Measurements from ENCODE around the gene ASB1. TPM values are rescaled to one million over a fixed set of nuclear protein-coding genes. Genes with fewer than 3 reads are reported as not detected.

Gene ASB1
- total and polyA plus RNA-seq, 2 of the 13 experiments (the other 11 are each of a cell fraction or from before 2014, with no cell fraction given): 48.6 to 49.2 TPM

- H3K4me1 ChIP-seq (ENCODE audit: insufficient read depth, low read length): no peaks in the 10 kb centered on the region
- ATAC-seq (no peak), FAIRE-seq (no peak), DNase-seq (ENCODE audit: low spot score) (no peak)
- H3K27me3 ChIP-seq (ENCODE audit: control insufficient read depth in 1 of 2, insufficient read depth in 2 of 2, low read length in 2 of 2): no peaks in the 10 kb centered on the region
- in situ Hi-C loops (cut with HindIII; ENCODE audit: extremely low pct_ligation_motif_present, low pct_unique_long_range_greater_than_20kb) (no loop called here), intact Hi-C loops (cut with micrococcal nuclease; ENCODE audit: unreplicated experiment) (no loop called here)
- no TSS peak for BruUV-seq (replicated peaks)
- no peaks in the 10 kb centered on the region for H3K9me3 ChIP-seq (ENCODE audit: low read length)
- H3K4me2 ChIP-seq (ENCODE audit: low read depth, low read length): no peak overlapping the region
- H3K9ac ChIP-seq (ENCODE audit: insufficient read depth, low read depth, low read length): no peak overlapping the region
- no peak overlapping the region for H2AFZ ChIP-seq (ENCODE audit: low read length)
- POLR2A ChIA-PET: no interaction called here
- H3K79me2 ChIP-seq (ENCODE audit: insufficient read depth, low read length): no peaks in the 10 kb centered on the region
- H3K4me3 ChIP-seq (replicated peaks in 1 of 3; ENCODE audit: insufficient read depth in 1 of 3, low read depth in 2 of 3, low read length in 3 of 3): no peak overlapping the region
- peaks cover 0 to 3% of the 10 kb centered on the region in 2 experiments; a peak in 2 of 5 replicates for H3K36me3 ChIP-seq (replicated peaks in 1 of 2; ENCODE audit: control insufficient read depth in 1 of 2, insufficient read depth in 2 of 2, low read length in 2 of 2)
- CTCF ChIA-PET (ENCODE audit: low intra/inter-chr PET ratio, low total read pairs): no interaction called here
- no peaks in the 10 kb centered on the region for H4K20me1 ChIP-seq (ENCODE audit: insufficient read depth, low read length)
- no peak overlapping the region for H3K27ac ChIP-seq (ENCODE audit: extremely low read length, insufficient read depth, low read length)
- 94% methylated on average over 7 of the region's 7 CpGs for WGBS (ENCODE audit: low lambda C conversion rate)
- TF ChIP-seq ISL2 (CRISPR knock-in tag; IDR thresholded peaks at IDR 0.05) (no peak), EHMT2 (IDR thresholded peaks at IDR 0.05; ENCODE audit: borderline replicate concordance, low read depth, low read length) (no peak), NR2C2 (CRISPR knock-in tag; IDR thresholded peaks at IDR 0.05; ENCODE audit: borderline replicate concordance) (no peak), GATAD2A (CRISPR knock-in tag; IDR thresholded peaks at IDR 0.05) (no peak), AHDC1 (CRISPR knock-in tag; IDR thresholded peaks at IDR 0.05; ENCODE audit: borderline replicate concordance) (no peak), ARNT (IDR thresholded peaks at IDR 0.05) (no peak), MAFG (CRISPR knock-in tag; IDR thresholded peaks at IDR 0.05) (no peak), ZNF576 (CRISPR knock-in tag; IDR thresholded peaks at IDR 0.05) (no peak)
- TF ChIP-seq, protein P1, sequence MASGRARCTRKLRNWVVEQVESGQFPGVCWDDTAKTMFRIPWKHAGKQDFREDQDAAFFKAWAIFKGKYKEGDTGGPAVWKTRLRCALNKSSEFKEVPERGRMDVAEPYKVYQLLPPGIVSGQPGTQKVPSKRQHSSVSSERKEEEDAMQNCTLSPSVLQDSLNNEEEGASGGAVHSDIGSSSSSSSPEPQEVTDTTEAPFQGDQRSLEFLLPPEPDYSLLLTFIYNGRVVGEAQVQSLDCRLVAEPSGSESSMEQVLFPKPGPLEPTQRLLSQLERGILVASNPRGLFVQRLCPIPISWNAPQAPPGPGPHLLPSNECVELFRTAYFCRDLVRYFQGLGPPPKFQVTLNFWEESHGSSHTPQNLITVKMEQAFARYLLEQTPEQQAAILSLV (CRISPR knock-in tag; IDR thresholded peaks at IDR 0.05; ENCODE audit: borderline replicate concordance): no peak
- TF ChIP-seq, protein P2, sequence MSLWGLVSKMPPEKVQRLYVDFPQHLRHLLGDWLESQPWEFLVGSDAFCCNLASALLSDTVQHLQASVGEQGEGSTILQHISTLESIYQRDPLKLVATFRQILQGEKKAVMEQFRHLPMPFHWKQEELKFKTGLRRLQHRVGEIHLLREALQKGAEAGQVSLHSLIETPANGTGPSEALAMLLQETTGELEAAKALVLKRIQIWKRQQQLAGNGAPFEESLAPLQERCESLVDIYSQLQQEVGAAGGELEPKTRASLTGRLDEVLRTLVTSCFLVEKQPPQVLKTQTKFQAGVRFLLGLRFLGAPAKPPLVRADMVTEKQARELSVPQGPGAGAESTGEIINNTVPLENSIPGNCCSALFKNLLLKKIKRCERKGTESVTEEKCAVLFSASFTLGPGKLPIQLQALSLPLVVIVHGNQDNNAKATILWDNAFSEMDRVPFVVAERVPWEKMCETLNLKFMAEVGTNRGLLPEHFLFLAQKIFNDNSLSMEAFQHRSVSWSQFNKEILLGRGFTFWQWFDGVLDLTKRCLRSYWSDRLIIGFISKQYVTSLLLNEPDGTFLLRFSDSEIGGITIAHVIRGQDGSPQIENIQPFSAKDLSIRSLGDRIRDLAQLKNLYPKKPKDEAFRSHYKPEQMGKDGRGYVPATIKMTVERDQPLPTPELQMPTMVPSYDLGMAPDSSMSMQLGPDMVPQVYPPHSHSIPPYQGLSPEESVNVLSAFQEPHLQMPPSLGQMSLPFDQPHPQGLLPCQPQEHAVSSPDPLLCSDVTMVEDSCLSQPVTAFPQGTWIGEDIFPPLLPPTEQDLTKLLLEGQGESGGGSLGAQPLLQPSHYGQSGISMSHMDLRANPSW (CRISPR knock-in tag; IDR thresholded peaks at IDR 0.05; ENCODE audit: borderline replicate concordance): no peak
Measured at GRCh38 chr2:238383743-238384380, 42.9 kb upstream of the ASB1 start.

Measured in HepG2 (cell line).